Measurements from ENCODE around the gene CAMK1D. TPM values are rescaled to one million over a fixed set of nuclear protein-coding genes. Genes with fewer than 3 reads are reported as not detected.

Gene CAMK1D
- total RNA-seq, 1 donor from 2014 or later = 6.5 TPM

DNA sequence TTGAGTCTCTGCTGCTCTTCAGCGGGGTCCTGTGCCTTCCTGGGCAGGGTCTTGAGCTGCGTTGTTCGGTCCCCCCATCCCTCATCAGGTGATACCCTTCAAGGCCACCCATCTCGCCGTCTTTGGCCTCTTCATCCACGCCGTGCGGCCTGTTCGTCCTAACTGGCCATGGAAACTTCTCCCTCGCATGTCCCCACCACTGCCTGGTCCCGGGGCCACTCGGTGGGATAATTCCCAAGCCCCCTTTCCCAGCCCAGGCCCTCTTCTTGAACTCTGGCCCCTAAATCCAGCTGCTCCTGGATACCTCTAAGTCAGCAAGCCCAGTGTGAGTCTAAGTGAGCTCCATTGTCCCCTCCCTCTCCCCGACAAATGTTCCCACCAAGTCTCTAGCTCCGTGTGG is 74.5 kb downstream of the CAMK1D start:
- TF ChIP-seq, protein P1, sequence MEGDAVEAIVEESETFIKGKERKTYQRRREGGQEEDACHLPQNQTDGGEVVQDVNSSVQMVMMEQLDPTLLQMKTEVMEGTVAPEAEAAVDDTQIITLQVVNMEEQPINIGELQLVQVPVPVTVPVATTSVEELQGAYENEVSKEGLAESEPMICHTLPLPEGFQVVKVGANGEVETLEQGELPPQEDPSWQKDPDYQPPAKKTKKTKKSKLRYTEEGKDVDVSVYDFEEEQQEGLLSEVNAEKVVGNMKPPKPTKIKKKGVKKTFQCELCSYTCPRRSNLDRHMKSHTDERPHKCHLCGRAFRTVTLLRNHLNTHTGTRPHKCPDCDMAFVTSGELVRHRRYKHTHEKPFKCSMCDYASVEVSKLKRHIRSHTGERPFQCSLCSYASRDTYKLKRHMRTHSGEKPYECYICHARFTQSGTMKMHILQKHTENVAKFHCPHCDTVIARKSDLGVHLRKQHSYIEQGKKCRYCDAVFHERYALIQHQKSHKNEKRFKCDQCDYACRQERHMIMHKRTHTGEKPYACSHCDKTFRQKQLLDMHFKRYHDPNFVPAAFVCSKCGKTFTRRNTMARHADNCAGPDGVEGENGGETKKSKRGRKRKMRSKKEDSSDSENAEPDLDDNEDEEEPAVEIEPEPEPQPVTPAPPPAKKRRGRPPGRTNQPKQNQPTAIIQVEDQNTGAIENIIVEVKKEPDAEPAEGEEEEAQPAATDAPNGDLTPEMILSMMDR (conservative IDR thresholded peaks at IDR 0.05) = no peak
- Mint-ChIP-seq H3K27ac (ENCODE audit: unreplicated experiment) (no peak overlapping the region), H3K4me3 (no peak overlapping the region), H3K27me3 (ENCODE audit: low read depth) (no peaks in the 10 kb centered on the region), H3K36me3 (ENCODE audit: low read depth) (no peaks in the 10 kb centered on the region), H3K4me1 (no peaks in the 10 kb centered on the region), H3K9me3 (no peaks in the 10 kb centered on the region)
- DNase-seq (ENCODE audit: low read depth, low spot score) = no peak

DNA sequence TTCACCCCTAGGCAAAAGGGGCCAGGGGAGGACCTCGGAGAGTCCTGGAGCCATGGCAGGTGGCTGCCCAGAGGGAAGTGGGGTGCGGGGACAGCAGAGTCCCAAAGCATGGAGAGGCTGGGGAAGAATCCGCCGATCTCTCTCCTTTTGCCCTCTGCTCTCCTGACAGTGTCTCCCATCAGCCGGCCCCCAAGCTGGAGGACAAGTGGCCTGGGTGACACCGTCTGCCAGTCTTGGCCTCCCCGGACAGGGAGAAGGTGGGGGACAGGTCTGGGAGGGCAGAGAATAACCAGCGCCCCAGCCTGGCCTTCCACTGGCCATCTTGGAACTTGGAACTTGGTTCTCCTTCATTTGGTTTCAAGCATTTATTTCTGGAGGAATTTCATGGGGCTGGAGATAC is 77.9 kb downstream of the CAMK1D start:
- no peak overlapping the region for H3K27ac Mint-ChIP-seq (ENCODE audit: unreplicated experiment)
- H3K4me1 Mint-ChIP-seq = no peaks in the 10 kb centered on the region
- no peak overlapping the region for H3K4me3 Mint-ChIP-seq
- no peaks in the 10 kb centered on the region for H3K36me3 Mint-ChIP-seq (ENCODE audit: low read depth)
- DNase-seq (ENCODE audit: low read depth, low spot score) = no peak
- no peaks in the 10 kb centered on the region for H3K9me3 Mint-ChIP-seq
- TF ChIP-seq, protein P1 (conservative IDR thresholded peaks at IDR 0.05) = no peak
- no peaks in the 10 kb centered on the region for H3K27me3 Mint-ChIP-seq (ENCODE audit: low read depth)

DNA sequence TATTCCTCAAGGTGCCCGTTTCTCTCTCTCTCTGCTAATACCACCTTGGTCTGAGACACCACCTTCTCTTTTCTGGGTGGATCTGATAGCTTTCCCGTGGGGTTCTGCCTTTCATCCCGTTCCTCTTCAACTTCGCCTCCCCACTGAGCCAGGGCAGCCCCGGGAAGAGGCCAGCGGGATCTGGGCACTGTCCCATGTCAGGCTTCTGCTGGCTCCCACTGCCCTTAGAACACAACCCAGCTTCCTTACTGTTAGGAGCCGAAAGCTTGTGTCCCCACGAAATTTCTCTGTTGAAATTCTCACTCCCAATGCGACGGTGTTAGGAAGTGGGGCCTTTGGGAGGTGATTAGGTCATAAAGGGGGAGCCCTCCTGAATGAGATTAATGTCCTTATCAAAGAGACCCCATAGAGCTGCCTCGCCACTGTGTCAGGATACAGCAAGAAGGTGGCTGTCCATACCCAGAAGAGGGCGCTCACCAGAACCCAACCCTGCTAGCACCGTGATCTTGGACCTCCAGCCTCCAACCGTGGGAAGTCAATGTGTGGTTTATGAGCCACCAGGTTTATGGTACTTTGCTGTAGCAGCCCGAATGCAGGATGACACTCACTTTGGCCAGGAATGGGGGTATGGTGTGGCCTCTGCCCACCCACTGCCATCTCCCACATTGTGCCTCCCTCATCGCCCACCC is 79.2 kb downstream of the CAMK1D start:
- TF ChIP-seq, protein P1 (conservative IDR thresholded peaks at IDR 0.05) = no peak
- DNase-seq (ENCODE audit: low read depth, low spot score) = no peak
- Mint-ChIP-seq H3K27me3 (ENCODE audit: low read depth) (no peaks in the 10 kb centered on the region), H3K4me1 (no peaks in the 10 kb centered on the region), H3K36me3 (ENCODE audit: low read depth) (no peaks in the 10 kb centered on the region), H3K4me3 (no peak overlapping the region), H3K27ac (ENCODE audit: unreplicated experiment) (no peak overlapping the region), H3K9me3 (no peaks in the 10 kb centered on the region)

DNA sequence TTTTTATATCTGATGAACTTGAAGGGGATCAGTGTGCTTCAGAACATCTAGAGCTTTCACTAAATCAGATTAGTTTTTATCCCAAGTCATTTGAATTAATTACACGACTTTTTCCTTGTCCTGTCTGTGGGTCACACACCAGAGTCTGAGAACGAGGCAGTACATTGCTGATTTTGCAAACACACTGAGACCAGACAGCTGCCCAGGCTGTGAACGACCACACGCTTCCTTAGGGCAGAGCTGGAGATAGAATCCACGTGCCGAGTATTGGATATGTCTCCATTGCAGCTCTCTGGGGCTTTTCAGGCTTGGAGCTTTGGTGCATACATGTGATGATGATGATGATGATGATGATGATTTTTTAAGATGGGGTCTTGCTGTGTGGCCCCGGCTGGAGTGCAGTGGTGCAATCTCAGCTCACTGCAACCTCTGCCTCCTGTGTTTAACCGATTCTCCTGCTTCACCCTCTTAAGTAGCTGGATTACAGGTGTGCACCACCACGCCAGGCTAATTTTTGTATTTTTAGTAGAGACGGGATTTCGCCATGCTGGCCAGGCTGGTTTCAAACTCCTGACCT is 81.1 kb downstream of the CAMK1D start:
- no peaks in the 10 kb centered on the region for H3K9me3 Mint-ChIP-seq
- no peak overlapping the region for H3K4me3 Mint-ChIP-seq
- no peaks in the 10 kb centered on the region for H3K27me3 Mint-ChIP-seq (ENCODE audit: low read depth)
- H3K4me1 Mint-ChIP-seq = no peaks in the 10 kb centered on the region
- DNase-seq (ENCODE audit: low read depth, low spot score) = no peak
- TF ChIP-seq, protein P1 (conservative IDR thresholded peaks at IDR 0.05) = no peak
- no peak overlapping the region for H3K27ac Mint-ChIP-seq (ENCODE audit: unreplicated experiment)
- no peaks in the 10 kb centered on the region for H3K36me3 Mint-ChIP-seq (ENCODE audit: low read depth)

DNA sequence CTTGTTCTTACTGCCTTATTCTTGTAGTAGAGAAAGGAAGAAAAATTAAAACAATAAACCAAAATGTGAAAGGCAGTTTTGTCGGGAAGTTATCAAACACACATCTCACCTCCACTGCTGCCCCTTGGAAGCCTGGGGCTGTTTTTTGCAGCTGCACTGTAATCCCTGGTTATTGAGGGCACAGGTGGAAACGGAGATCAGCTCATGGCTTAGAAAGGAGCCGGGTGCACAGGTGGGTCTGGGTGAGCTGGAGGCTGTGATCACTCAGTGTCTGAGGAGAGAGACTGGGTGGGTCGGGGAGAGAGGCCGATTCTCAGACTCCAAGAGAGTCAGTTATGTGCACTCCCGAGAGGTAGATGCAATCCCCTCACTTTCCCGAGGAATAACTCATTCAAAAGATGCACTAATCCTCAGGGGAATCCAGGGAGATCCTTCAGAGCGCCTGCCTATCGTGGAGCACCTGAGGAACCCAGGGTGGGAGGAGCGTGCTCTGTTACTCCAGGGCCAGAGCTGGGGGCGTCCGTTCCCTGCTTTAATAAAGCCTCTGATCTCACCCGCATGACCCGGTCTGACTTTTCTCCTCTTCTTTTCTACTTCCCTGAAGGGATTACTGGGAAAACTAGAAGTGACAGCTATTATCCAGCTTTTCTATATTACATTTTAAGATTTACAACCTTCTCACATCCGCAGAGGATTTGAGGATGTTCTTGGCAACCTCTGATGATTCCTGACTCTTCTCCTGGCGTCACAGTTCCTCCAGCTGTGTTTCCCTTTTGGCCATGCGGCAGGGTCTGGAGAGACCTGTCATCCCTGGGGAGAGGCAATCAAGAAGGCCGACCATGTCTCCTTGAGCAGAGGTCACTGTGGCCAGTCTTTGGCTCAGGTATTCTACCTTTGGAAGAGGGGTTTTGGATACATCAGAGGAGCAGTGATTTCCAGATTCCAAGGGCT is 82.1 kb downstream of the CAMK1D start:
- Mint-ChIP-seq H3K27ac (ENCODE audit: unreplicated experiment) (no peak overlapping the region), H3K4me1 (no peaks in the 10 kb centered on the region), H3K4me3 (no peak overlapping the region), H3K9me3 (no peaks in the 10 kb centered on the region), H3K36me3 (ENCODE audit: low read depth) (no peaks in the 10 kb centered on the region), H3K27me3 (ENCODE audit: low read depth) (no peaks in the 10 kb centered on the region)
- no peak for DNase-seq (ENCODE audit: low read depth, low spot score)
- TF ChIP-seq, protein P1 (conservative IDR thresholded peaks at IDR 0.05) = no peak

Measured in neural crest cell (in vitro differentiated cells).